Spleen (tissue), 7 donors: ENCODE data around the gene IMMP1L.

Experiments
- POLR2A ChIP-seq, 3 donors: fragments of 450-650 bp; IDR thresholded peaks; one replicate each; pipeline ENCODE4 v1.5.1; 2017; ENCODE audit warnings: antibody characterized with exemption in 3 of 3, mild to moderate bottlenecking in 1 of 3
- POLR2AphosphoS5 ChIP-seq, 3 donors: sonication (generic); formaldehyde crosslinking; IDR thresholded peaks; one replicate each; pipeline ENCODE4 v1.5.1; 2017; ENCODE audit warnings: antibody characterized with exemption in 3 of 3
- TF ChIP-seq, protein P1 (sequence below), 11 experiments: fragments of 200-600 bp in 7 of 11; fragments of 450-650 bp in 4 of 11; sonication (generic) in 4 of 11; IDR thresholded peaks in 8 of 11; conservative IDR thresholded peaks in 3 of 11; 1 replicate in 7 of 11; 2 replicates in 4 of 11; pipeline versions ENCODE4 v1.4.0 to v1.8.0; 2016 to 2021; ENCODE audit warnings: antibody characterized with exemption in 11 of 11, inconsistent platforms in 4 of 11, mild to moderate bottlenecking in 1 of 11
- donor health status: DM: no; HTN: no; CAD: no; lungs with moderate emphysema.
- donor health status: DM: no; HTN: no; CAD: no.
- donor health status: DM: no; HTN: no; CAD: no.

DNA sequence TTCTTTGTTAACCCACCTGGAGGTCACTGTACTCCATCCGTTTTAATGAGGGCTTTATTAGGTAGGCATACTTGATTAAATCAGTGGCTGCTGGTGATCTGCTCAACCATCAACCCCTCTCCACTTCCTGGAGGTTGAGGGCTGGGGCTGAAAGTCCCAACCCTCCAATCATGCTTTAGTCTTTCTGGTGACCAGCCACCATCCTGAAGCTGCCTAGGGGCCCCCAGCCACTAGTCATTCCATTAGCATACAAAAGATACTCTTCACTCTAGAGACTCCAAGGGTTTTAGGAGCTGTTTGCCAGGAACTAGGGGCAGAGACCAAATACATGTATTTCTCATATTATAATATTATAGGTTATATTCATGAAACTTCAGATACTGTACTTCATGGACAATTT lies 126.3 kb downstream of the IMMP1L start:
- TF ChIP-seq, protein P1, sequence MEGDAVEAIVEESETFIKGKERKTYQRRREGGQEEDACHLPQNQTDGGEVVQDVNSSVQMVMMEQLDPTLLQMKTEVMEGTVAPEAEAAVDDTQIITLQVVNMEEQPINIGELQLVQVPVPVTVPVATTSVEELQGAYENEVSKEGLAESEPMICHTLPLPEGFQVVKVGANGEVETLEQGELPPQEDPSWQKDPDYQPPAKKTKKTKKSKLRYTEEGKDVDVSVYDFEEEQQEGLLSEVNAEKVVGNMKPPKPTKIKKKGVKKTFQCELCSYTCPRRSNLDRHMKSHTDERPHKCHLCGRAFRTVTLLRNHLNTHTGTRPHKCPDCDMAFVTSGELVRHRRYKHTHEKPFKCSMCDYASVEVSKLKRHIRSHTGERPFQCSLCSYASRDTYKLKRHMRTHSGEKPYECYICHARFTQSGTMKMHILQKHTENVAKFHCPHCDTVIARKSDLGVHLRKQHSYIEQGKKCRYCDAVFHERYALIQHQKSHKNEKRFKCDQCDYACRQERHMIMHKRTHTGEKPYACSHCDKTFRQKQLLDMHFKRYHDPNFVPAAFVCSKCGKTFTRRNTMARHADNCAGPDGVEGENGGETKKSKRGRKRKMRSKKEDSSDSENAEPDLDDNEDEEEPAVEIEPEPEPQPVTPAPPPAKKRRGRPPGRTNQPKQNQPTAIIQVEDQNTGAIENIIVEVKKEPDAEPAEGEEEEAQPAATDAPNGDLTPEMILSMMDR (IDR thresholded peaks at IDR 0.05 in 8 of 11, conservative IDR thresholded peaks at IDR 0.05 in 3 of 11): no peak
- no peak for TF ChIP-seq POLR2AphosphoS5 (IDR thresholded peaks at IDR 0.05)
- TF ChIP-seq POLR2A (IDR thresholded peaks at IDR 0.05): no peak
